ENCODE results near the gene CLEC2B.
"Not testable (repeated sequence)": the region's sequence is repeated elsewhere in the genome, so short reads cannot be mapped to it uniquely, and the experiment has no call there.

The CLEC2B gene

DNA sequence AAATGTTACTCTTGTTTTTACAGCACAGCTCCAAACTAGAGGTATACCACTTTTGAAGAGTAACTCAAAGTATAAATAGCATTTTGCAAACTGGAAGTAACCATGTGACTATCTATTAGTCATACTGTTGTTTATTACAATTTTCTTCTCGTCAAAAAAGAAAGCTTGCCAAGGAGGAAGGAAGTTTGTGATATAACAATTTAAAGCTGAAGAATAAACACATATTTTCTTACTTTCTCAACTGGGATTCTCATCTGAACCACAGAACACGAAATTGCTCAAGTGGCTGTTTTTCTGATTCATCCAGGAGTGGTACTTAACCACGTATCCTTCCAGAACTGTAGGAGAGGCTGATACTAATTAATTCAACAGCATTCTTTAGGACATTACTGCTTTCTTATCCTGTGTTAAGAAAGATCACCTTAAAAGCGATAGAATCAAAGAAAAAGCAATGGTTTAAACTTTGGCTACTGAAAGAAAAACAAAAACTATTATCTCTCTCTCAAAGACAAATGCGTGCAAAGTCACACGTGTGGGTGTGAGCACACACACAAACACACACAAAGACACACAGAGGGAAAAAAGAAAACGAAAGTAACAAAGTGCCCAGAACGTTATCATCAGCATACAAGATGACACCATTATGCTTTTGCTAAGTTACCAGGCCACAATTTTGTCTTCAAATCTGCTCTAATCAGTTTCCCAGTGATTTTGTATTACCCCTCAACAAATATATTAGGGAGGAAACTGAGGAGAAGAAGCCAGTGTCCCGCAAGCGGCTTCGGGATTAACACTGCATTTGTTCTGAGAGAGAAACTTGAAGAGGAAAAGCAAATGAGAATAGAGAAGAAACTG, at the start of gene CLEC2B:
TSS of gene CLEC2B (minus strand) at position 48 of the 855 bp plus-strand sequence.
- DNase-seq = no peak

DNA sequence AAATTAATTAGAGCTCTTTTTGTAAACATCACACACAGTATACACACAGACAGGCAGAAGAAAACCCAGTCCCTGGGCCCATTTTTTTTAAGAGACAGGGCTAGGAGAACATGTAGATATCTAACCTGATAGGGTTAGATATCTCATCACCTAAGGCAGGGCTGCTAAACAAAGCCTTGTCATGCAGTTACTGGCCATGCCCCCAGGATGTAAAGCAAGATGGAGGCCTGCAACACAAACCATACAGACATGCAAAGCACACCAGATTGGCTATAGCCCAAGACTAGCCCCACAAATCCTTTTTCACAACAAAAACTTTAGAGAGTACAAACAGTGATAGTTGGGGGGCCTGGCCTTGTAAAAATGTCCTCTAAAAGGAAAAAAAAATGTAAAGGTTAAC, 42.6 kb upstream of the CLEC2B start:
- DNase-seq = no peak

- no peak for DNase-seq
Measured at GRCh38 chr12:9910716-9911421, 41.7 kb upstream of the CLEC2B start.

- no peak for DNase-seq
Measured at GRCh38 chr12:9909724-9910123, 40.6 kb upstream of the CLEC2B start.

GRCh38 chr12:9908350-9908749, 39.2 kb upstream of the CLEC2B start:
- no peak for DNase-seq

DNA sequence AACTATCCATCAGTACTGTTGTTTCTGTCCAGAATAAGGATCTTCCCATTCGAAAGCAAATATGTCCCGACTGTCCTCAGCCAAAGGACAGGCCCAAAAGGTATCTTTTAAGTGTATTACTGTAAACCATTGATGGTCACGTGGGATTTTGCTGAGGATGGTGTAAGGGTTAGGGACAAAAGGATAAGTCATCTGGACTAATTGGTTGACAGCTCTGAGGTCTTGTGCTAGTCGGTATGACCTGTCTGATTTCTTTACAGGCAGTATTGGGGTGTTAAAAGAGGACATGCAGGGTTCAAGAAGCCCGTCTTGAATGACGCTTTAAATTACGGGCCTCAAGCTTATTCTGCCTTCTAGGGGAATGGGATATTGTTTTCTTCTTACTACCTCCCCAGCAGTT, 38.6 kb upstream of the CLEC2B start:
- DNase-seq = no peak

DNA sequence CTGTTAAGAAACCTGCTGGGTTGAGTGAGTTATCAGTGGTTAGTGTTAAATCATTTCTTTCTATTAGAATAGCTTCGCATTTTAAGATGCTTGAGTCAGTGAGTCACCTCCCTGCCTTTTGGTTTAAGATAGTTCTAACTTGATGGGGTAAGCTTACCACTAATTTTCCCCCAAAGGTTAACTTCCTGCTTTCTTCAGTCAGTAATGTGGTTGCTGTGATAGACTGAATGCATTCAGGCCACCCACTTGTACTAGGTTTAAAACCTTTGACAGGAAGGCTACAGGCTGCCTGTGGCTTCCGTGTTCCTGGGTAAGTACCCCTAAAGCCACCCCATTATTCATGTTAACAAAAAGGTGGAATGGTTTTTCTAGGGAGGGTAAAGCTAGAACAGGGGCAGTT, 37.7 kb upstream of the CLEC2B start:
- DNase-seq = no peak

DNA sequence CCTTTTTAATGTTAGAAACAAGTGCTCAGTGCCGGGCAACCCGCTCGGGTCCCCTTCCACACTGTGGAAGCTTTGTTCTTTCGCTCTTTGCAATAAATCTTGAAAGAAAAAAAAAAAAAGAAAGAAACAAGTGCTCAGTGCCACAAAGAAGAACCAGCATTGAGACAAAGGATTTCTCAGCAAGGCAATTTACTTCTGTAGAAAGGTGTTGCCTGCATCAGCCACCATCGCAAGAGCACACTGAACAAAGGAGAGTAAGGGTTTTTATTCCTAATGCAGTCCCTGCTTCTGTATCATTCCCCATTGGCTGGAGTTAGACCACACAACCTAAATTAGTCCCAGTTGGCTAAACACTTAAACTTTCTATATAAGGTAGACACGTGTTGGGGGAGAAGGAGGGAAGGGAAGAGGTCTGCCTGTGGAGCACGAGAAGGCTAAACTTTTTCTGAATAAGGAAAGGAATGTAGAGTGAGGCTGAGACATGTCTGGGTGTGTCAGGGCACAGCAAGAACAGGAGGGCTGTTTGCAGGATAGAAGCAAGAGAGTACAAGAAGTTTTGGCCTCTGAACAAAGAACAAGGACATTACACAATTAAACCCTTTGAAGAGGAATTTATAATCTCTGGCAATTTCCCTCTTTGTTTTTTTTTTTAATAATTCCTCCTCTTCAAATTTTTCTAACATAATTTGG, 33.5 kb upstream of the CLEC2B start:
- DNase-seq = no peak

GRCh38 chr12:9900930-9901329, 31.8 kb upstream of the CLEC2B start:
- DNase-seq = no peak

- DNase-seq = no peak
Measured at GRCh38 chr12:9899209-9899608, 30.1 kb upstream of the CLEC2B start.

GRCh38 chr12:9897535-9897934, 28.4 kb upstream of the CLEC2B start:
- DNase-seq = no peak

- DNase-seq = no peak
Measured at GRCh38 chr12:9895215-9895971, 26.2 kb upstream of the CLEC2B start.

GRCh38 chr12:9888665-9889273, 19.6 kb upstream of the CLEC2B start:
- no peak for DNase-seq

- no peak for DNase-seq
Measured at GRCh38 chr12:9883175-9883574, 14.0 kb upstream of the CLEC2B start.

DNA sequence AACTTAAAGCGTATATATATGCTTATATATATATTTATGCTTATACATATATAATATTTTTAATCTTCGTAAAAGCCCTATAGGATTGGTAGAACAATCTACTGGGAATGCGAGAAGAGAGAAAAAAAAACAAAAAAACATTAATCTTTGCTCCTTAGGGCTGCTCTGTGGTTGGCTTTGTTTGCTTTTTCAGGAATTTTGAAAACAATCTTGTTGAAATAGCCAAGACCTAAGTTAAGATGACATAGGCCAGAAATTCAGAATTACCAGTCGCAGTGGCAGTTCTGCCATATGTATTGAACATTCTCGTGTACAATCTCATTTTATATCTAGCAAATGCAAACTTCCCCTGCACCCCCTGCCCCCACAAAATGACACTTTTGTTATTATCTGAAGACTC, 12.8 kb upstream of the CLEC2B start:
- no peak for DNase-seq

- no peak for DNase-seq
Measured at GRCh38 chr12:9881246-9881645, 12.1 kb upstream of the CLEC2B start, which contains the start of gene KLRF2. TSS of gene KLRF2 (plus strand) at chr12:9881489. CDS start at chr12:9881596, 107 bp downstream.

- no peak for DNase-seq
Measured at GRCh38 chr12:9880532-9881078, 11.5 kb upstream of the CLEC2B start.

- DNase-seq = not testable (repeated sequence)
Measured at GRCh38 chr12:9876120-9876519, 7.0 kb upstream of the CLEC2B start.

DNA sequence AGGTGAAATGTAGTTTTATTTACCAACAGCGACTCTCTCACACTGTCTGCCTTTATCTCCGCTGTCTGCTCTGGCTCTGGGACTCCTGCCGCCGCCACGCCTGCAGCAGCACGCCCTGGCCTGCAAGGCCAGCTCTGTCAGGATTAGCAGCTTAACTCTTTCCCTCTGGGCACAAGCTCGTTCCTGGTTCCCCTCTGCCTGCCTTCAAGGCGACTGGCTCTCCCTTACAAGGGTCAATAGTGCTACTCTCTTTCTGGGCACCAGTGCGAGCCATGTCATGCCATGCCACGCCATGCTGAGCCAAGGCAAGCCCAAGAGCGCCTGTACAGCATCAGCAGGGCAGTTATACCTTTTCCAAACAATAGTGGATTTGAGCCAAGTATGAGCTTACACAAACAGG, 3.6 kb upstream of the CLEC2B start:
- no peak for DNase-seq

DNA sequence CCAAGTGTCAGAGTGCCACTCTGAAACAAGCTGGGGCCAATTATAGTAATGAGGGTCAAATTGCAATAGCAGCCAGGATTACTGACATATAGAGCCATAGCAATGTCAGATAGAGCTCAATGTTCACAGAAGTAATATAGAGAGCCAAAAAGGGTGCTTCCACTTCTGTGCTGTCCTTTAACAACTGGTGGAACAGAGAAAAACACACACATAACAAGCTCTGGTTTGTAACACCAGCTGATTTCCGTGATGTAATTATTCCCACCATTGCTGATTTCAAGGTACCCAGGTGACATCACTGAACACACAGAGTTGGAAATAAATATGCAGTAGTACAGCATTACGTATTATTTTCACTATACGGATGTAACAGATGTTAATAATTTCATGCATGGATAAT, 3.0 kb upstream of the CLEC2B start:
- no peak for DNase-seq

GRCh38 chr12:9870286-9870866, 1.2 kb upstream of the CLEC2B start:
- no peak for DNase-seq

DNA sequence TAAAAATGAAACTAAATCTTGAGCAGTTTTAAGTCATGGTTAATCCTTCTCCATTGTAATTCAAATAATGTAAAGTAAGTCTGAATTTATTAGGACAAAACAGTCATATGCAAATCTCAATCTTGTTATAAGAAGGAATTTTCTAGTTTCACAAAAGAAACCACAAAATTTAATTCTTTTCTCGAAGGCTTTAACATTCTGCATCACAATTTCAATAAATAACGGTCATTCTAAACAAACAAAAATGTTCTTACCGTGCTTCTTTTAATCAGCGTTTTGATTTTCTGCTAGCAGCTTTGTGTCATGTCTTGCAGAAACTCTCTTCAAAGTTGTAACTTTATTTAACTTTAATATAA, 225 bp downstream of the CLEC2B start:
- no peak for DNase-seq
